H1 (cell line): ENCODE results near the gene TRIM44.

Source experiments
- CHD7 ChIP-seq: fragments of 300-600 bp; sonication (generic); IDR thresholded peaks from 2 replicates; pipeline ENCODE4 v1.7.1; 2012; ENCODE audit warnings: low read length, moderate library complexity, mild to moderate bottlenecking, inconsistent platforms; ENCODE audit not compliant: insufficient replicate concordance
- CTCF ChIP-seq, 3 experiments: IDR thresholded peaks; 1 replicate in 2 of 3; 2 replicates in 1 of 3; pipeline versions ENCODE4 v1.5.1 to v1.6.1; 2011; ENCODE audit warnings: low read length in 3 of 3, mild to moderate bottlenecking in 3 of 3, inconsistent platforms in 2 of 3, low read depth in 1 of 3, moderate library complexity in 1 of 3; ENCODE audit not compliant: insufficient read depth in 1 of 3; ENCODE audit errors: control extremely low read depth in 1 of 3
- EP300 ChIP-seq, 2 experiments: IDR thresholded peaks; 1 replicate in 1 of 2; 2 replicates in 1 of 2; pipeline ENCODE4 v1.6.1; 2011 to 2012; ENCODE audit warnings: low read depth in 2 of 2, low read length in 2 of 2, mild to moderate bottlenecking in 2 of 2, borderline replicate concordance in 1 of 2, inconsistent platforms in 1 of 2, moderate library complexity in 1 of 2
- EZH2 ChIP-seq: fragments of 200-600 bp; sonication (generic); IDR thresholded peaks from 2 replicates; pipeline ENCODE4 v1.7.1; 2012; ENCODE audit warnings: low read depth, mild to moderate bottlenecking, moderate library complexity, low read length, inconsistent platforms; ENCODE audit not compliant: severe bottlenecking
- MAX ChIP-seq: IDR thresholded peaks from 2 replicates; pipeline ENCODE4 v1.6.1; 2012; ENCODE audit warnings: inconsistent platforms
- POLR2AphosphoS5 ChIP-seq: IDR thresholded peaks from 2 replicates; pipeline ENCODE4 v1.6.1; 2011; ENCODE audit warnings: low read depth, low read length
- RAD21 ChIP-seq, 2 experiments: IDR thresholded peaks in 1 of 2; conservative IDR thresholded peaks in 1 of 2; 2 replicates each; pipeline ENCODE4 v1.6.1; 2011; ENCODE audit warnings: low read depth in 2 of 2, low read length in 2 of 2, improper control_type of control experiment in 1 of 2, inconsistent platforms in 1 of 2, mild to moderate bottlenecking in 1 of 2, moderate library complexity in 1 of 2
- RNF2 ChIP-seq: fragments of 200-900, 300-1000 bp; sonication (generic); IDR thresholded peaks from 2 replicates; pipeline ENCODE4 v1.7.1; 2016; ENCODE audit warnings: borderline replicate concordance, low read depth, mild to moderate bottlenecking, antibody characterized with exemption, low read length; ENCODE audit not compliant: poor library complexity, severe bottlenecking; ENCODE audit errors: missing control alignments
- SAP30 ChIP-seq: fragments of 300-600 bp; sonication (generic); IDR thresholded peaks from 2 replicates; pipeline ENCODE4 v1.7.1; 2012; ENCODE audit warnings: low read length, moderate library complexity, mild to moderate bottlenecking, inconsistent platforms; ENCODE audit not compliant: insufficient read depth, insufficient replicate concordance
- SIX5 ChIP-seq: IDR thresholded peaks from 2 replicates; pipeline ENCODE4 v1.6.1; 2011; ENCODE audit warnings: mild to moderate bottlenecking, low read depth, low read length
- SP1 ChIP-seq: IDR thresholded peaks from 2 replicates; pipeline ENCODE4 v1.6.1; 2011; ENCODE audit warnings: low read depth, low read length
- SP2 ChIP-seq: IDR thresholded peaks from 2 replicates; pipeline ENCODE4 v1.6.1; 2012; ENCODE audit warnings: mild to moderate bottlenecking, low read length, inconsistent platforms
- TAF7 ChIP-seq: optimal IDR thresholded peaks from 2 replicates; pipeline ENCODE3; 2011; ENCODE audit warnings: low read depth, mild to moderate bottlenecking, inconsistent platforms, low read length, moderate library complexity, borderline replicate concordance
- TBP ChIP-seq: IDR thresholded peaks from 2 replicates; pipeline ENCODE4 v1.6.1; 2011; ENCODE audit warnings: low read depth, low read length, improper control_type of control experiment

GRCh38 chr11:35779409-35779808 is 116.8 kb downstream of the TRIM44 start:
- TF ChIP-seq CTCF (IDR thresholded peaks at IDR 0.05; ENCODE audit: control extremely low read depth in 1 of 3, insufficient read depth in 1 of 3, low read depth in 1 of 3, low read length in 3 of 3), result no peak
- no peak for TF ChIP-seq RNF2
- no peak for TF ChIP-seq SP1
- TF ChIP-seq SAP30, result no peak
- no peak for TF ChIP-seq RAD21 (IDR thresholded peaks at IDR 0.05 in 1 of 2, conservative IDR thresholded peaks at IDR 0.05 in 1 of 2; ENCODE audit: low read depth in 2 of 2, low read length in 2 of 2)
- TF ChIP-seq CHD7, result no peak
- no peak for TF ChIP-seq SIX5
- TF ChIP-seq EZH2, result no peak
- TF ChIP-seq TAF7, result no peak
- TF ChIP-seq TBP, result no peak
- TF ChIP-seq EP300 (IDR thresholded peaks at IDR 0.05; ENCODE audit: borderline replicate concordance in 1 of 2, low read depth in 2 of 2, low read length in 2 of 2), result no peak
- no peak for TF ChIP-seq MAX
- no peak for TF ChIP-seq POLR2AphosphoS5
- TF ChIP-seq SP2, result no peak
